GM18498 (cell line): ENCODE measurements around the gene ANTXRL.
"Not testable (repeated sequence)": the region's sequence is repeated elsewhere in the genome, so short reads cannot be mapped to it uniquely, and the experiment has no call there.

Source experiments
- ATAC-seq: cut with Tn5 transposase; IDR thresholded peaks from one replicate; pipeline ENCODE4 v1.9.1; 2021; ENCODE audit warnings: mild to moderate bottlenecking, moderate library complexity; ENCODE audit not compliant: unreplicated experiment

The ANTXRL gene

GRCh38 chr10:46272863-46273415 lies 13.9 kb upstream of the ANTXRL start:
- ATAC-seq = no peak

GRCh38 chr10:46273506-46274477 lies 13.0 kb upstream of the ANTXRL start:
- no peak for ATAC-seq

- ATAC-seq = no peak
Measured at GRCh38 chr10:46277840-46278239, 9.0 kb upstream of the ANTXRL start.

GRCh38 chr10:46282421-46282831 lies 4.4 kb upstream of the ANTXRL start:
- not testable (repeated sequence) for ATAC-seq

DNA sequence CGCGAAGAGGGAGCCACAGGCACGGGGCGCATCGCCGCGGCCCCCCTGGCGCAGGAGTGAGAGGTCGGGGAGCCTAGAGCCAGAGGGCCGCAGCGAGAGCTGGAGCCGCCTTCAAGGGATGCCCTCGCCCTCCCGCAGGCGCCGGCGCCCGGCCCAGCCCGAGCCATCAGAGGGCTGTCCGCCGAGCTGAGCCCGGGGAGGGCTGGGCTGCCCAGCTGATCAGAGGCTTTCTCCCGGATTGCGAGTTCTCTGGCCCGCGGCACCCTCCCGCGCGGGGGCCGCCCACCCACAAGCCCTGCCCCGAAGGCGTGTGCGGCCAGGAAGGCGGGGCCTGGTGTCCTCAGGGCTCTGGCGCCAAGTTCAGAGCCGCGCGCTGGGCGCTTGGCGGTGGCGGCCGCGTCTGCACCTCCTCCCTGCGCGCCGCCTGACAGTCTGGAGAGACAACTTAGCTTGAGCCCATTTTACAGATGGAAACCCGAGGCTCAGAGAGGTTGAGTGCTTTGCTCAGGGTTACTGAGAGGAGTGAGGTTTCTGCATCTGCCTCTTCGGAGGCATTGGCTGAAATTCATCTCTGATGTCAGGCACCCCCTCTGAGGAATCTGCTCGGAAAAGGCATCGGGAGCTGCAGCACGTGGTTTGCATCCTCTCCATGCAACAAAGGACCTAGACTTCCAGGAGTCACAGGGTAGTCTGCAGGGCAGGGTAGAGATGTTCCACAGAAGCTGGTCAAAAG lies 3.8 kb upstream of the ANTXRL start:
- peak; percentile 54 for ATAC-seq

DNA sequence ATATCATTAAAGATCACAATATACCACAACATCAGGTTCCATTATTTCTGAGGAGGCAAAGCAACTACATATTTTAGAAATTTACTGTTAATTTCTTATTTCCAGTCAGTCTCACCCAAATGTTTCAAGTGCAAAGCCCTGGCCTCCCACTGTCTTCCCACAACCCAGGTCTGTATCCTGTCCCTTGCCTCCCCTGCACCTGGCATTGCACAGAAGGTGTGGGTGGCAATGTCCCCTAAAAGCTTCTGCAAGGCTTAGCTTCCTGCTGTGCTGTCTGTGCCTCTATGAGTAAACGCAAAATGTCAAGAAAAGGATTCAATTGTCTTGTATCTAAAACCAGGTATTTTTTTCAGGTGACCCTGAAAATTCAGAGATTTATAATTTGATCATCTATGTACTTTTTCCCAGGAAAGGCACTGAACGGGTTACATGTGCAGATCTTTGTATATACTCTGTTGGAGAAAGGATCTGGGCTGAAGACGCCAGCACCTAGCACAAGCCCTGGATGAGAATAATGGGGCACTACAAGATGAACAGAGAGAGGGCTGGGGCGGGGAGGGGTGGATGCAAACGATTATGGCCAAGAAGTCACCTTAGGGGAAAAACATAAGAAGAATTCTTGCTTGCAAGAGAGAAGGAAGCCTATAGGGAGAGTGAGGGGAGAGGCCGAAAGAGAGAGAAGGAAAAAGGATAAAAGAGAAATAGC lies 3.1 kb upstream of the ANTXRL start:
- ATAC-seq = no peak

- ATAC-seq = peak; percentile 93
Measured at GRCh38 chr10:46284286-46285229, 2.2 kb upstream of the ANTXRL start.

DNA sequence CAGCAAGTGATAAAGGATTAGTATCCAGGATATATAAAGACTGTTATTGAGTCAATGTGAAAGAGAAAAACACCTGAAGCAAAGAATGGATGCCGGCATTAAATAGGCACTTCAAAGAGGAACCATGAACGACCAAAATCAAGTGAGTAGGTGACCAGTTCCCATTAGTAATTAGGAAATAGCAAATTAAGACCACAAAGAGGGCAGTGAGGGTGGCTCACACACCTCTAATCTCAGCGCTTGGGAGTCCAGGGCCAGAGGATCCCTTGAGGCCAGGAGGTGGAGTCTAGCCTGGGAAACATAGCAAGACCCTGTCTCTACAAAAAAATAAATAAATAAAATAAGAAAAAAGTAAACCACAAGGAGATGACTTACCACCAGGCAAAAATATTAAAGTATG lies 1.5 kb upstream of the ANTXRL start:
- no peak for ATAC-seq

DNA sequence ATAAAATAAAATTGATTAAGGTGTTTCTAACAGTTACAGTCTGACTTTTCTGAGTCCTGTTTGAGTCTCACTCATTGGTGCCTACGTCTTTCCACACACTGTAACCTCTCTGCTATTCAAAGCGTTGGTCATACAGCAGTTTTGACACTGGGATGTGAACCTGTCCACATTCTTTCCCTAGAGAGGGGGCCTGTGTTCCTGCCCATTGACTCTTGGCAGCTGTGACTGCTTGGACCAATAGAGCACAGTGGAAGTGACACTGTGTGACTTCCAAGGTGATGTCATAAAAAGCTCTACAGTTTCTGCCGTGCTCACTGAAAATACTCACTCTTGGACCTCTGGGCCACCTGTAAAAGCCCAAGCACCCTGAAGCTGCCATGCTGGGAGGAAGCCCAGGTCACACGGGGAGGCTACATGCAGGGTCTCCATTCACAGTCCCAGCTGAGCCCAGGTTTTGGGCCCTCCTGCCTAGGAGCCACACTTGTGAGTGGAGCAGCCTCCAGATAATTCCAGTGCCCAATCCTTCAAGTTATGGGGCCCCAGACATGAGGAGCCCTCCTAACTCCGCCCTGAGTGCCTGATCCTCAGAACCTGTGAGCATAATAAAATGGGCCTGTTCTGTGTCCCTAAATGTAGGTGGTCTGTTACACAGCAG lies 704 bp upstream of the ANTXRL start:
- no peak for ATAC-seq

GRCh38 chr10:46287846-46288477 lies 1.2 kb downstream of the ANTXRL start:
- ATAC-seq = no peak

DNA sequence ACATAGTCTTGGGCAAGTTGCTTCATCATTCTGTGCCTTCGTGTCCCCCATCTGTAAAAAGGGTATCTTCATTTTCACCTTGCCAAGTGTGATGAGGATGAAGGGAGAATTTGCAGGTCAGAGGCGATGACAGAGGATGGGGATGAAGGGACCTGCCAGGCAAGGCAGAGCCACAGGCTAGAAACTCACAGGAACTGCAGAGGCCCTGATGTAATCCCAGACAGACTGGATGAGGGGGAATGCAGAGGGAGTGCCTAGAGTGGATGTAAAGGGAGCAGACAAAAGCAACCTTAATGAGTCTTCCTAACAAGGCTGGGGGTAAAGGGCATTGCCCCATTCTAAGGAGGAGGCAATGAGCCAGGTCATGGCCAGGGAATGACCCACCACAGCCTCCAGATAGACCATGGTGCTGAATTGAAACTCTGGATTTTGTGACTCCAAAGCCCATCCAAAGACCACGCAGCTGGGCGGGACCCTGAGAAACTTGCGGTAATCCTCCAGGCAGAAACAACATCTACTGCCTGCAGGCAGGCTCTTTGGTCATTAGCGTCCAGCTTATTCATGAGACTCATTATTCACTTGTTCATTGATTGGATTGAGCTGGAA lies 1.9 kb downstream of the ANTXRL start:
- ATAC-seq = no peak

DNA sequence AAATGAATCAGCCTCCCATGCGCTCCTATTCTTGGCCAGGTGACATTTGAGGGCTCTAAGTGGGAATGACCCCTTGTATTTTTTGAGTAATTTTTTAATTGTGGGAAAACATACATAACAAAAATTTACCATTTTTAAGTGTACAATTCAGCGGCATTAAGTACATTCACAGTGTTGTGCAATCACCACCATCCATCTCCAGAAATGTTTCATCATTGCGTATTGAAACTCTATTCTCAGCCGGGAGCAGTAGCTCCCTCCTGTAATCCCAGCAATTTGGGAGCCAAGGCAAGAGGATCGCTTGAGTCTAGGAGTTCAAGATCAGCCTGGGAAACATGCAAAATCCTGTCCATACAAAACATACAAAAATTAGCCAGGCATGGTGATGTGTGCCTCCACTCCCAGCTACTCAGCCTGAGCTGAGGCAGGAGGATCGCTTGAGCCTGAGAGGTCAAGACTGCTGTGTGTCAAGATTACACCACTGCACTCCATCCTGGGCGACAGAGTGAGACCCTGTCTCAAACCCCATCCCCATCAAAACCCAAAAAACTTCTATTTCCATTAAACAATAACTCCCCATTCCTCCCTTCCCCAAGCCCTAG lies 2.5 kb downstream of the ANTXRL start:
- ATAC-seq = no peak

DNA sequence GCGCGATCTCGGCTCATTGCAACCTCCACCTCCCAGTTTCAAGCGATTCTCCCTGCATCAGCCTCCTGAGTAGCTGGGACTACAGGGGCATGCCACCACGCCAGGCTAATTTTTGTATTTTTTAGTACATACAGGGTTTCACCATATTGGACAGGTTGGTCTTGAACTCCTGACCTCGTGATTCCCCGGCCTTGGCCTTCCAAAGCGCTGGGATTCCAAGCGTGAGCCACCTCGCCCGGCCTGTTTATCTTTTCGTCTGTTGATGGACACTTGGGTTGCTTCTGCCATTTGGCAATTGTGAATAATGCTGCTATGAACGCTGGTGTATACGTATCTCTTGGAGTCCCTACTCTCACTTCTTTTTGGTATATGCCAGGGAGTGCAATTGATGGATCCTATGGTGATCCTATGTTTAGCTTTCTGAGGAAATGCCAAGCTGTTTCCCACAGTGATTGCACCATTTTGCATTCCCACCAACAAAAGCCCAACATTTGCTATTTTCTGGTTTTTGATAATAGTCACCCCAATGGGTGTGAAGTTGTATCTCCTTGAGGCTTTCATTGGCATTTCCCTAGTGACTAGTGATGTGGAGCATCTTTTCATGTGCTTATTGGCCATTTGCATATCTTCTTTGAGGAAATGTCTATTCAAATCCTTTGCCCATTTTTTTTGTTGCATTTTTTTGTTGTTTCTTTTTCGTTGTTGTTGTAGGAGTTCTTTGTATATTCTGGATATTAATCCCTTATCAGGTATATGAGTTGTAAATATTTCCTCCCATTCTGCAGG lies 3.5 kb downstream of the ANTXRL start:
- no peak for ATAC-seq

DNA sequence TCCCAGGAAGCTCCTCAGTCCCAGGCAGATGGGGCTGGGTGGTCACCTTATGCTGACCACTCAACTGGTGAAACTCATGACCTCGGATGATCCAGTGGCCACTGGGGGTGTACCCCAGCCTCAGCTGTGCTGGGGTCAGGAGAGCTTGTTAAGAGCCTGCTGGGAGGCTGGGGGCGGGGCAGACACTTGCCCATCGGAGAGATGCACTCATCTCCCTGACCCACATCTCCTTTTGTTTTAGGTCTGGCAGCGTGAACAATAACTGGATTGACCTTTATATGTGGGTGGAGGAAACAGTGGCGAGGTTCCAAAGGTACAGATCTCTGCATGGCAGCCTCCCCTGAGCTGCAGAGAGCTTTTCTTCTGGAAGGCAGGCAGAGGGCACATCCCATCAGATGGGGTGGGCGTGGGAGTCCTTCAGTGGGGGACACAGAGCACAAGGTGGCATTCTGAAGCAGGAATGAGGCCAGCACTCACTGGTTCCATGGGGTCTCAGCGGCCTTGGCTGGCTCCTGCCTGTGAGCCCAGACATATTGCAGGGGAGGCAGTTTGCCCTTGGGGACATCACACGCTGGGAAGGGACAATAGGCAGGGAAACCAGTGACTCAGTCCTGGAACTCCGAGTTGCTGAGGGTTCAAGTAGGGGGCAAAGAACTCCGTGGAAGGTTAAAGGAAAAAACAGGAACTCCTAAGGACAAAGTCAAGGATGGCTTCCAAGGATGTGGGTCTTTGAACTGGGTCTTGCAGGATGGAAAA lies 5.2 kb downstream of the ANTXRL start:
- ATAC-seq = no peak

DNA sequence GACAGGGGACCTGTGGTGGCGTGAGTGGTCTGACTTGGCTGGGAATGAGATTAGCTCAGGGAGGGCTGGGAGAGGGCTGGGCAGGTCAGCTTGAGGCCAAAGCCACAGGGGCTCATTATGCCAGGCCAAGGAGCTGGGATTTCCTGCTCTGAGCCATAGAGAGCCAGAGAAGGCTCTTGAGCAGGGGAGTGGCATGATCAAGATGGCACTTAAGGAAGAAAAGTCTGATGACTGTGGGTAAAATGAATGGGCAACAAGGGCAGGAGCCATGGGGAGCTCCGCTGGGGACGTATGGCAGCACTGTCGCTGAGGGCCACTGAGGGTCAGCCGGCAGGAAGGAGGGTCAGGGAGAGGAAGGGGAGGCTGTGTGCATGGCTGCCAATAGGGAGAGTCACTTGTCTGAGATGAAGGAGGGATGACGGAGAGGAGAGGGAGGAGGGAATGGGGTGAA lies 5.8 kb downstream of the ANTXRL start:
- ATAC-seq = no peak

DNA sequence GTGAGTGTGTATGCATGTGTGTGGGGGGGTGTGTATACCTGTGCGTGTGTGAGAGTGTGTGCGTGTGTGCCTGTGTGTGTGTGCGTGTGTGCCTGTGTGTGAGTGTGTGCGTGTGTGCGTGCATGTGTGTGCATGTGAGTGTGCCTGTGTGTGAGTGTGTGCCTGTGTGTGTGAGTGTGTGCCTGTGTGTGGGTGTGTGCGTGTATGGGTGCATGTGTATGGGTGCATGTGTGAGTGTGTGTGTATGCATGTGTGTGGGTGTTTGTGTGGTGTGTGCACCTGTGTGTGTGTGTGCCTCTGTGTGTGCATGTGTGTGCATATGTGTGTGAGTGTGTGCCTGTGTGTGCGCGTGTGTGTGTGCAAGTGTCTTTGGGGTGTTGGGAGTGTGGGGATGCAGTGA lies 6.4 kb downstream of the ANTXRL start:
- ATAC-seq = no peak
